Right ventricle myocardium inferior (tissue), 1 donor: ENCODE results near the gene OTOP2. TPM values are rescaled to one million over a fixed set of nuclear protein-coding genes. Genes with fewer than 3 reads are reported as not detected.
A peak's percentile ranks its signal among the peaks of the same experiment; 100 is the strongest.

Experiments
- ATAC-seq: fragments of 200-7000 bp; cut with Tn5 transposase; one replicate; pipeline ENCODE4 v1.9.1; 2020; ENCODE audit warnings: mild to moderate bottlenecking, moderate library complexity
- DNase-seq: peaks from one replicate; pipeline ENCODE4 v3.0.0; 2021; ENCODE audit errors: missing footprints
- intact Hi-C: fragments of 100-400 bp; cut with DNase I; formaldehyde crosslinking; loops from one replicate; pipeline ENCODE4 v1.11.0; 2022
- long read RNA-seq: library from polyadenylated mRNA; unstranded; transcript quantifications from one replicate; pipeline ENCODE4 v2.0.0, GENCODE V29; 2021
- total RNA-seq: library from RNA; stranded (reverse); fragmentation: NEBNext Ultra II Directional; extraction: Animal tissue kit (Norgen Biotek cat#: 25700); gene quantifications from one replicate; pipeline ENCODE4 v1.2.1, GENCODE V29; 2021
- donor health status: DM: no; HTN: yes; CAD: no; lungs with severe emphysema.

OTOP2 gene
- not detected for total RNA-seq
- long read RNA-seq, result 0 reads

GRCh38 chr17:74924250-74924948 lies at the start of gene OTOP2:
TSS of gene OTOP2 (plus strand) at chr17:74924273. CDS start at chr17:74924633, 360 bp downstream.
- peak; percentile 8 for ATAC-seq
- intact Hi-C loops, result no loop called here
- DNase-seq, result no peak

- ATAC-seq (no peak), DNase-seq (no peak)
- intact Hi-C loops, result loop anchor here (5.0 kb wide), 1 partner anchor 97 kb away; the partner anchor contains the start of gene NAT9
Observed at GRCh38 chr17:74874615-74875037, 49.4 kb upstream of the OTOP2 start.

- ATAC-seq (no peak), DNase-seq (no peak)
- intact Hi-C loops, result no loop called here
Observed at GRCh38 chr17:74875155-74875976, 48.7 kb upstream of the OTOP2 start.

GRCh38 chr17:74875977-74876593 lies 48.0 kb upstream of the OTOP2 start:
- intact Hi-C loops, result no loop called here
- DNase-seq, result no peak
- ATAC-seq, result no peak

- intact Hi-C loops, result no loop called here
- ATAC-seq (no peak), DNase-seq (no peak)
Observed at GRCh38 chr17:74877592-74878548, 46.2 kb upstream of the OTOP2 start.

- no peak for DNase-seq
- intact Hi-C loops, result no loop called here
- ATAC-seq, result no peak
Observed at GRCh38 chr17:74878658-74879057, 45.4 kb upstream of the OTOP2 start.

- intact Hi-C loops, result no loop called here
- DNase-seq (no peak), ATAC-seq (no peak)
Observed at GRCh38 chr17:74879308-74879707, 44.8 kb upstream of the OTOP2 start.

GRCh38 chr17:74881073-74881472 lies 43.0 kb upstream of the OTOP2 start:
- DNase-seq (peak; percentile 52), ATAC-seq (no peak)
- intact Hi-C loops, result no loop called here

GRCh38 chr17:74882517-74883240 lies 41.4 kb upstream of the OTOP2 start:
- ATAC-seq, result no peak
- intact Hi-C loops, result no loop called here
- no peak for DNase-seq

GRCh38 chr17:74883241-74883745 lies 40.8 kb upstream of the OTOP2 start:
- ATAC-seq (no peak), DNase-seq (no peak)
- intact Hi-C loops, result no loop called here

GRCh38 chr17:74888469-74888868 lies 35.6 kb upstream of the OTOP2 start:
- DNase-seq (no peak), ATAC-seq (no peak)
- intact Hi-C loops, result no loop called here

- intact Hi-C loops, result no loop called here
- ATAC-seq, result no peak
Observed at GRCh38 chr17:74890554-74890953, 33.5 kb upstream of the OTOP2 start.

GRCh38 chr17:74892013-74892841 lies 31.8 kb upstream of the OTOP2 start:
- ATAC-seq, result no peak
- no peak for DNase-seq
- intact Hi-C loops, result no loop called here

More at GRCh38 chr17:74890554-74890953, 33.5 kb upstream of the OTOP2 start:
- DNase-seq, result no peak

- intact Hi-C loops, result no loop called here
- ATAC-seq, result peak; percentile 30
Observed at GRCh38 chr17:74892974-74893911, 30.8 kb upstream of the OTOP2 start, which contains the start of gene FADS6. TSS of gene FADS6 (minus strand) at chr17:74893633. CDS start at chr17:74893595, 38 bp downstream.

GRCh38 chr17:74893936-74894671 lies 30.0 kb upstream of the OTOP2 start:
- ATAC-seq (no peak), DNase-seq (no peak)
- intact Hi-C loops, result no loop called here

More at GRCh38 chr17:74892974-74893911, 30.8 kb upstream of the OTOP2 start, which contains the start of gene FADS6:
- DNase-seq, result no peak
